Uterus (tissue), 2 donors: ENCODE data around the gene ARHGDIB.

ENCODE experiments used
- CTCF ChIP-seq, 4 experiments: fragments of 200-600 bp in 2 of 4; fragments of 450-650 bp in 2 of 4; sonication (generic) in 2 of 4; IDR thresholded peaks; one replicate each; pipeline ENCODE4 v1.5.1; 2016 to 2019; ENCODE audit warnings: antibody characterized with exemption in 4 of 4, mild to moderate bottlenecking in 2 of 4, moderate library complexity in 1 of 4
- POLR2A ChIP-seq, 2 donors: fragments of 450-650 bp; IDR thresholded peaks; one replicate each; pipeline ENCODE4 v1.6.1; 2016; ENCODE audit warnings: antibody characterized with exemption in 2 of 2, mild to moderate bottlenecking in 1 of 2, moderate library complexity in 1 of 2

- no peak for TF ChIP-seq POLR2A (IDR thresholded peaks at IDR 0.05)
- no peak for TF ChIP-seq CTCF (IDR thresholded peaks at IDR 0.05)
These were observed 55.3 kb downstream of the ARHGDIB start for GRCh38 chr12:14906114-14906513.
